GM12891 (cell line): Measurements from ENCODE around the gene TMEM196. TPM values are rescaled to one million over a fixed set of nuclear protein-coding genes. Genes with fewer than 3 reads are reported as not detected.

Experiments
- DNase-seq: peaks from one replicate; pipeline ENCODE4 v3.0.0; 2011; ENCODE audit warnings: low spot score; ENCODE audit not compliant: insufficient read length
- FAIRE-seq: peaks from 2 replicates; lab custom pipeline; 2011; peaks lifted over from hg19 to GRCh38; lab: Jason Lieb, UNC
- PAX5 ChIP-seq: IDR thresholded peaks from 2 replicates; pipeline ENCODE4 v1.6.1; 2011; ENCODE audit warnings: low read length, moderate library complexity, mild to moderate bottlenecking; ENCODE audit not compliant: insufficient read depth, severe bottlenecking
- POLR2A ChIP-seq: IDR thresholded peaks from 2 replicates; pipeline ENCODE4 v1.6.1; 2011; ENCODE audit warnings: low read depth, low read length, control low read depth
- POLR2AphosphoS5 ChIP-seq: IDR thresholded peaks from 2 replicates; pipeline ENCODE4 v1.6.1; 2011; ENCODE audit warnings: low read depth, low read length, control low read depth
- POU2F2 ChIP-seq: IDR thresholded peaks from 2 replicates; pipeline ENCODE4 v1.6.1; 2011; ENCODE audit warnings: low read depth, mild to moderate bottlenecking, control low read depth, low read length, moderate library complexity
- SPI1 ChIP-seq: IDR thresholded peaks from 2 replicates; pipeline ENCODE4 v1.6.1; 2011; ENCODE audit warnings: low read depth, low read length, control low read depth
- TAF1 ChIP-seq: IDR thresholded peaks from 2 replicates; pipeline ENCODE4 v1.6.1; 2011; ENCODE audit warnings: low read depth, low read length, control low read depth
- polyA plus RNA-seq: library from polyadenylated mRNA; unstranded; fragments of >200 nt; gene quantifications from one replicate; pipeline ENCODE4 v1.2.1, GENCODE V29; 2012; ENCODE audit warnings: low read depth, missing spikeins, inconsistent platforms; ENCODE audit not compliant: missing spikeins

Gene TMEM196
- not detected for polyA plus RNA-seq

GRCh38 chr7:19772841-19773760, at the start of gene TMEM196:
TMEM196 (minus strand) TSS chr7:19773617; CDS start chr7:19772696, 921 bp downstream.
- TF ChIP-seq SPI1 (no peak), POU2F2 (no peak), POLR2AphosphoS5 (no peak), TAF1 (no peak), PAX5 (no peak), POLR2A (no peak)
- DNase-seq (no peak), FAIRE-seq (no peak)

GRCh38 chr7:19816128-19816527, 42.7 kb upstream of the TMEM196 start:
- no peak for FAIRE-seq
- TF ChIP-seq POLR2AphosphoS5, result no peak
- TF ChIP-seq TAF1, result no peak
- TF ChIP-seq PAX5, result no peak
- TF ChIP-seq POLR2A, result no peak
- no peak for TF ChIP-seq SPI1
- TF ChIP-seq POU2F2, result no peak
- DNase-seq, result no peak

GRCh38 chr7:19815546-19815945, 42.1 kb upstream of the TMEM196 start:
- no peak for TF ChIP-seq SPI1
- no peak for TF ChIP-seq POU2F2
- TF ChIP-seq TAF1, result no peak
- no peak for TF ChIP-seq PAX5
- TF ChIP-seq POLR2A, result no peak
- no peak for TF ChIP-seq POLR2AphosphoS5
- FAIRE-seq, result no peak
- no peak for DNase-seq

- FAIRE-seq (no peak), DNase-seq (no peak)
- TF ChIP-seq POLR2AphosphoS5 (no peak), TAF1 (no peak), SPI1 (no peak), POLR2A (no peak), PAX5 (no peak), POU2F2 (no peak)
Measured at GRCh38 chr7:19814776-19815175, 41.4 kb upstream of the TMEM196 start.

GRCh38 chr7:19811386-19811785, 38.0 kb upstream of the TMEM196 start:
- no peak for TF ChIP-seq POLR2AphosphoS5
- TF ChIP-seq POU2F2, result no peak
- no peak for TF ChIP-seq TAF1
- TF ChIP-seq POLR2A, result no peak
- TF ChIP-seq PAX5, result no peak
- DNase-seq (no peak), FAIRE-seq (no peak)

- TF ChIP-seq PAX5 (no peak), POU2F2 (no peak), SPI1 (no peak), POLR2AphosphoS5 (no peak), POLR2A (no peak), TAF1 (no peak)
- FAIRE-seq (no peak), DNase-seq (no peak)
Measured at GRCh38 chr7:19798986-19799385, 25.6 kb upstream of the TMEM196 start.

- FAIRE-seq, result no peak
- TF ChIP-seq POU2F2 (no peak), POLR2AphosphoS5 (no peak), SPI1 (no peak), PAX5 (no peak), TAF1 (no peak), POLR2A (no peak)
Measured at GRCh38 chr7:19783541-19783940, 10.1 kb upstream of the TMEM196 start.

GRCh38 chr7:19776981-19777380, 3.6 kb upstream of the TMEM196 start:
- TF ChIP-seq PAX5 (no peak), SPI1 (no peak), POU2F2 (no peak), POLR2AphosphoS5 (no peak)
- FAIRE-seq, result no peak
- DNase-seq, result no peak

More at GRCh38 chr7:19783541-19783940, 10.1 kb upstream of the TMEM196 start:
- DNase-seq, result no peak

- FAIRE-seq (no peak), DNase-seq (no peak)
- TF ChIP-seq SPI1 (no peak), TAF1 (no peak), POLR2A (no peak), PAX5 (no peak), POU2F2 (no peak), POLR2AphosphoS5 (no peak)
Measured at GRCh38 chr7:19775578-19775977, 2.2 kb upstream of the TMEM196 start.
